K562 (cell line): ENCODE results near the gene CRABP2. TPM values are rescaled to one million over a fixed set of nuclear protein-coding genes. Genes with fewer than 3 reads are reported as not detected.

Experiments used
- ATAC-seq: fragments of 200-7000 bp; cut with Tn5 transposase; 3 replicates; pipeline ENCODE4 v1.9.1; 2020; ENCODE audit warnings: moderate library complexity
- BruUV-seq: library from RNA; stranded (reverse); fragments of 400-500 nt; replicated peaks from 2 replicates; lab custom pipeline; 2021; lab: Mats Ljungman, UMichigan
- CTCF ChIA-PET: fragments of 300-600 bp; formaldehyde crosslinking; extraction: SDS; loops from one replicate; lab custom pipeline; 2021; ENCODE audit warnings: low intra/inter-chr PET ratio; lab: Yijun Ruan, JAX
- POLR2A ChIA-PET: fragments of 300-600, 350-650 bp; sonication (Branson Sonifier 250); formaldehyde crosslinking; extraction: SDS; loops from one replicate; lab custom pipeline; 2021; ENCODE audit warnings: antibody characterized with exemption, inconsistent platforms; lab: Yijun Ruan, JAX
- DNase-seq, 4 experiments: peaks; one replicate each; pipeline versions ENCODE4 v3.0.0 to v3.0.0-alpha.2; 2011 to 2018; ENCODE audit warnings: low spot score in 3 of 4, mixed read lengths in 3 of 4; ENCODE audit errors: extremely low read depth in 1 of 4
- FAIRE-seq: peaks from 2 replicates; lab custom pipeline; 2011; peaks lifted over from hg19 to GRCh38; lab: Jason Lieb, UNC
- H2AFZ ChIP-seq: 2 replicates; pipeline ENCODE4 v1.6.0; 2011; ENCODE audit warnings: low read depth, low read length, control low read depth, inconsistent platforms
- H3K27ac ChIP-seq: fragments of 200-600 bp; 3 replicates; pipeline ENCODE4 v1.8.0; 2011; ENCODE audit warnings: low read depth, mild to moderate bottlenecking, control low read depth, inconsistent platforms, low read length, moderate library complexity, mixed read lengths; ENCODE audit errors: extremely low read depth
- H3K27me3 ChIP-seq, 2 experiments: fragments of 300-600 bp in 1 of 2; 2 replicates in 1 of 2; 3 replicates in 1 of 2; pipeline versions ENCODE4 v1.6.0 to v1.8.0; 2011; ENCODE audit warnings: inconsistent platforms in 2 of 2, low read length in 2 of 2, mild to moderate bottlenecking in 1 of 2, mixed read lengths in 1 of 2, moderate library complexity in 1 of 2; ENCODE audit not compliant: control insufficient read depth in 2 of 2, insufficient read depth in 2 of 2
- H3K36me3 ChIP-seq: fragments of 300-600 bp; 3 replicates; pipeline ENCODE4 v1.8.0; 2011; ENCODE audit warnings: mild to moderate bottlenecking, low read length, inconsistent platforms; ENCODE audit not compliant: control insufficient read depth, insufficient read depth
- H3K4me1 ChIP-seq, 2 experiments: fragments of 200-600 bp in 1 of 2; replicated peaks in 1 of 2; 2 replicates in 1 of 2; 3 replicates in 1 of 2; pipeline versions ENCODE4 v1.5.1 to v1.8.0; 2011; ENCODE audit warnings: inconsistent platforms in 2 of 2, low read length in 2 of 2, mild to moderate bottlenecking in 1 of 2, mixed read lengths in 1 of 2, moderate library complexity in 1 of 2; ENCODE audit not compliant: control insufficient read depth in 2 of 2, insufficient read depth in 2 of 2
- H3K4me2 ChIP-seq: 2 replicates; pipeline ENCODE4 v1.6.1; 2011; ENCODE audit warnings: low read length, control low read depth, inconsistent platforms, mixed read lengths; ENCODE audit not compliant: insufficient read depth
- H3K4me3 ChIP-seq: fragments of 200-600 bp; sonication (generic), shearing (Covaris generic); 2 replicates; pipeline ENCODE4 v1.5.1; 2016; ENCODE audit warnings: control low read depth, inconsistent platforms
- H3K79me2 ChIP-seq: fragments of 200-600 bp; 3 replicates; pipeline ENCODE4 v1.8.0; 2011; ENCODE audit warnings: low read length, inconsistent platforms; ENCODE audit not compliant: control insufficient read depth, insufficient read depth
- H3K9ac ChIP-seq, 2 experiments: 2 replicates each; pipeline versions ENCODE4 v1.6.0 to v1.6.1; 2011; ENCODE audit warnings: low read depth in 2 of 2, low read length in 2 of 2, control low read depth in 1 of 2, inconsistent platforms in 1 of 2, mild to moderate bottlenecking in 1 of 2, mixed read lengths in 1 of 2; ENCODE audit not compliant: insufficient read depth in 1 of 2
- H3K9me1 ChIP-seq: one replicate; pipeline ENCODE4 v1.6.0; 2011; ENCODE audit warnings: inconsistent platforms, mild to moderate bottlenecking, low read length, moderate library complexity; ENCODE audit not compliant: control insufficient read depth, insufficient read depth
- H3K9me3 ChIP-seq: replicated peaks from 2 replicates; pipeline ENCODE4 v1.5.1; 2011; ENCODE audit warnings: low read depth, low read length, inconsistent platforms; ENCODE audit not compliant: control insufficient read depth, insufficient read depth
- H4K20me1 ChIP-seq: replicated peaks from 2 replicates; pipeline ENCODE4 v1.6.1; 2011; ENCODE audit warnings: low read length, inconsistent platforms, mixed read lengths; ENCODE audit not compliant: control insufficient read depth, insufficient read depth
- ARNT ChIP-seq, 2 experiments: fragments of 450-650 bp; IDR thresholded peaks; 2 replicates each; pipeline ENCODE4 v1.6.1; 2016; ENCODE audit warnings: mild to moderate bottlenecking in 1 of 2
- BRD4 ChIP-seq: fragments of 200-600 bp; sonication (generic); IDR thresholded peaks from 2 replicates; pipeline ENCODE4 v1.6.1; 2017; ENCODE audit warnings: inconsistent platforms
- CBFA2T3 ChIP-seq: fragments of 450-650 bp; IDR thresholded peaks from 2 replicates; pipeline ENCODE4 v1.6.1; 2017
- E2F6 ChIP-seq, 2 experiments: IDR thresholded peaks; 2 replicates each; pipeline ENCODE4 v1.6.1; 2011; ENCODE audit warnings: borderline replicate concordance in 1 of 2, control low read depth in 1 of 2, low read depth in 1 of 2, low read length in 1 of 2, mild to moderate bottlenecking in 1 of 2, mixed read lengths in 1 of 2, moderate library complexity in 1 of 2; ENCODE audit not compliant: insufficient read depth in 1 of 2, insufficient read length in 1 of 2, poor library complexity in 1 of 2, severe bottlenecking in 1 of 2; ENCODE audit errors: extremely low read depth in 1 of 2
- GATA2 ChIP-seq: sonication (generic); formaldehyde crosslinking; IDR thresholded peaks from 2 replicates; pipeline ENCODE4 v1.4.0; 2020; ENCODE audit warnings: mild to moderate bottlenecking, missing genetic modification reagents
- HNRNPK ChIP-seq: fragments of 200-400 bp; formaldehyde crosslinking; IDR thresholded peaks from one replicate; pipeline ENCODE4 v1.6.1; 2018; ENCODE audit warnings: mild to moderate bottlenecking, low read depth, low read length; ENCODE audit not compliant: poor library complexity, severe bottlenecking
- HNRNPLL ChIP-seq: fragments of 200-400 bp; formaldehyde crosslinking; IDR thresholded peaks from 2 replicates; pipeline ENCODE4 v1.6.1; 2017; ENCODE audit warnings: low read length, low read depth, mild to moderate bottlenecking; ENCODE audit not compliant: poor library complexity, severe bottlenecking
- MEF2A ChIP-seq: IDR thresholded peaks from 2 replicates; pipeline ENCODE4 v1.6.1; 2011; ENCODE audit warnings: low read depth, mild to moderate bottlenecking, low read length, moderate library complexity; ENCODE audit not compliant: control insufficient read depth
- MTF1 ChIP-seq: fragments of 250-450 bp; sonication (Bioruptor Pico); IDR thresholded peaks from 2 replicates; pipeline ENCODE4 v1.9.0; 2021; ENCODE audit warnings: moderate library complexity, mild to moderate bottlenecking, inconsistent platforms, borderline replicate concordance
- NBN ChIP-seq: fragments of 450-650 bp; IDR thresholded peaks from 2 replicates; pipeline ENCODE4 v1.6.1; 2016; ENCODE audit warnings: low read depth, mild to moderate bottlenecking
- NR2C1 ChIP-seq, 2 experiments: fragments of 450-650 bp; IDR thresholded peaks; 2 replicates each; pipeline ENCODE4 v1.6.1; 2017; ENCODE audit warnings: mild to moderate bottlenecking in 2 of 2, antibody characterized with exemption in 1 of 2, inconsistent platforms in 1 of 2, missing compliant biosample characterization in 1 of 2, missing genetic modification characterization in 1 of 2
- PKNOX1 ChIP-seq: fragments of 450-650 bp; IDR thresholded peaks from 2 replicates; pipeline ENCODE4 v1.6.1; 2016
- PTTG1 ChIP-seq: fragments of 450-650 bp; IDR thresholded peaks from 2 replicates; pipeline ENCODE4 v1.6.1; 2016; ENCODE audit warnings: low read depth, mild to moderate bottlenecking, missing genetic modification characterization, missing compliant biosample characterization
- RNF2 ChIP-seq: sonication (generic); IDR thresholded peaks from 2 replicates; pipeline ENCODE4 v1.6.1; 2016
- SMARCC2 ChIP-seq: fragments of 450-650 bp; IDR thresholded peaks from 2 replicates; pipeline ENCODE4 v1.6.1; 2017; ENCODE audit warnings: antibody characterized with exemption, moderate library complexity, mild to moderate bottlenecking, low read depth
- WHSC1 ChIP-seq: IDR thresholded peaks from one replicate; pipeline ENCODE4 v1.6.1; 2012; ENCODE audit warnings: low read length, control low read depth, inconsistent platforms
- ZBED1 ChIP-seq: IDR thresholded peaks from 2 replicates; pipeline ENCODE4 v1.6.1; 2014
- ZC3H8 ChIP-seq: fragments of 450-650 bp; IDR thresholded peaks from 2 replicates; pipeline ENCODE4 v1.6.1; 2017
- ZKSCAN8 ChIP-seq: fragments of 200-800 bp; sonication (Bioruptor generic); IDR thresholded peaks from 2 replicates; pipeline ENCODE4 v1.6.1; 2016; ENCODE audit warnings: missing genetic modification characterization, missing compliant biosample characterization
- ZNF24 ChIP-seq: fragments of 450-650 bp; IDR thresholded peaks from 2 replicates; pipeline ENCODE4 v1.6.1; 2016
- ZNF589 ChIP-seq: fragments of 200-800 bp; sonication (Bioruptor generic); IDR thresholded peaks from 2 replicates; pipeline ENCODE4 v1.6.1; 2016; ENCODE audit warnings: low read depth, missing genetic modification characterization, missing compliant biosample characterization
- WGBS: fragments of 100-300 bp; shearing (Covaris generic); methylation state at CpG from one replicate; pipeline ENCODE4 v1.1.6; 2016; ENCODE audit warnings: low coverage, mixed read lengths; ENCODE audit not compliant: insufficient coverage; ENCODE audit errors: missing lambda C conversion rate; 5-methylcytosine and 5-hydroxymethylcytosine counted together
- in situ Hi-C: fragments of 300-500 bp; cut with MboI; formaldehyde crosslinking; loops from 4 replicates; pipeline ENCODE4 v1.15.0; 2018; ENCODE audit warnings: inconsistent platforms, mixed read lengths
- intact Hi-C: fragments of 100-400 bp; cut with micrococcal nuclease; formaldehyde crosslinking; loops from 2 replicates; pipeline ENCODE4 v1.14.2; 2022
- polyA plus RNA-seq, 8 experiments: library from polyadenylated mRNA; depleted of rRNA in 4 of 8; stranded (reverse) in 5 of 8; unstranded in 3 of 8; fragments of >200 nt; fragmentation: Nextera tagmentation in 2 of 8; fragmentation: Illumina TruSeq in 1 of 8; extraction: Ambion mirVana in 2 of 8; extraction: Trizol in 1 of 8; gene quantifications; 2 replicates each; pipeline versions ENCODE4 v1.2.1 to v1.2.3, GENCODE V29; 2011 to 2014; ENCODE audit warnings: inconsistent platforms in 1 of 8, missing spikeins in 1 of 8
- total RNA-seq, 7 experiments: library from RNA; depleted of rRNA in 6 of 7; stranded (reverse); fragments of >200 nt in 6 of 7; fragmentation: Illumina TruSeq in 2 of 7; extraction: Trizol in 2 of 7; gene quantifications; 2 replicates each; pipeline versions ENCODE4 v1.2.1 to v1.2.3, GENCODE V29; 2011 to 2021; ENCODE audit warnings: low replicate concordance in 1 of 7

CRABP2 gene
- total and polyA plus RNA-seq, 9 of the 15 experiments (the other 6 are each of a cell fraction or from before 2014, with no cell fraction given): 0.30 to 2.5 (median 0.82) TPM

- peaks cover 49 to 62% of the 10 kb centered on the region in 2 experiments for H3K4me1 ChIP-seq
- no peak for TF ChIP-seq GATA2
- TF ChIP-seq BRD4: no peak
- no peak for TF ChIP-seq ZKSCAN8 (CRISPR knock-in tag)
- no peak for TF ChIP-seq MTF1 (CRISPR knock-in tag)
- no peak for TF ChIP-seq ZBED1
- TF ChIP-seq ZNF589 (CRISPR knock-in tag): no peak
- no peak for TF ChIP-seq ZNF24
- TF ChIP-seq ARNT (IDR thresholded peaks at IDR 0.05): peak in 1 of 2 experiments; percentile 55; a peak in 1 of 4 replicates
- TF ChIP-seq PKNOX1: peak; percentile 56
- TF ChIP-seq WHSC1: no peak
- TF ChIP-seq SMARCC2: no peak; the same call in 1 of the 2 replicates
- TF ChIP-seq PTTG1 (tag): no peak
- TF ChIP-seq HNRNPLL: no peak
- no peak for TF ChIP-seq MEF2A
- peak; percentile 53; the same call in 1 of the 2 replicates for TF ChIP-seq RNF2
- 0 out of 2 replicates have a peak, but pooled peaks have one; percentile 58 for TF ChIP-seq ZC3H8
- TF ChIP-seq CBFA2T3: 0 out of 2 replicates have a peak, but pooled peaks have one; percentile 22
- no peak for TF ChIP-seq HNRNPK
- TF ChIP-seq NR2C1 (IDR thresholded peaks at IDR 0.05): no peak
- TF ChIP-seq NR2C1 (tag; IDR thresholded peaks at IDR 0.05): no peak
- peak; percentile 72; the same call in 1 of the 2 replicates for TF ChIP-seq NBN
- peak in 1 of 2 experiments; percentile 55 for TF ChIP-seq E2F6 (IDR thresholded peaks at IDR 0.05; ENCODE audit: borderline replicate concordance in 1 of 2, extremely low read depth in 1 of 2, insufficient read depth in 1 of 2, insufficient read length in 1 of 2, low read depth in 1 of 2, low read length in 1 of 2, poor library complexity in 1 of 2, severe bottlenecking in 1 of 2)
Observed at GRCh38 chr1:156692925-156693847, 12.2 kb downstream of the CRABP2 start.

More at GRCh38 chr1:156692925-156693847, 12.2 kb downstream of the CRABP2 start:
- H3K27me3 ChIP-seq: no peaks in the 10 kb centered on the region
- peak overlapping the region; percentile 91 for H3K27ac ChIP-seq
- in situ Hi-C loops (no loop called here), intact Hi-C loops (no loop called here)
- H3K9me1 ChIP-seq: no peaks in the 10 kb centered on the region
- H3K79me2 ChIP-seq: 0 out of 3 replicates have a peak, but pooled peaks cover 3% of the 10 kb centered on the region
- H4K20me1 ChIP-seq: no peaks in the 10 kb centered on the region
- H3K9ac ChIP-seq: peak overlapping the region; percentile 49 to 92
- peak overlapping the region; percentile 28 for H3K4me3 ChIP-seq
- 6% methylated on average over 13 of the region's 16 CpGs for WGBS
- no peaks in the 10 kb centered on the region for H3K36me3 ChIP-seq
- ChIA-PET CTCF (interaction anchor here (0.8 to 6.6 kb wide), 3 partner anchors 13 to 168 kb away, joined by 3 to 143 read pairs (median 4); partner anchors contain the start of genes CRABP2, ISG20L2, METTL25B and NTRK1), POLR2A (interaction anchor here (0.6 to 5.9 kb wide), 7 partner anchors 14 to 165 kb away, joined by 3 to 60 read pairs (median 4); partner anchors contain the start of genes ISG20L2 and METTL25B)
- no peaks in the 10 kb centered on the region for H3K9me3 ChIP-seq
- DNase-seq (peak; percentile 80 to 89 (median 81)), ATAC-seq (peak; percentile 72), FAIRE-seq (peak; percentile 80)
- peak overlapping the region; percentile 72 for H3K4me2 ChIP-seq
- H2AFZ ChIP-seq: peak overlapping the region; percentile 92
- TSS peak; percentile 85 for BruUV-seq
